22Rv1 (cell line): ENCODE results near the gene FAM8A1.

Experiments
- CTCF ChIP-seq: fragments of 450-650 bp; IDR thresholded peaks from 2 replicates; pipeline ENCODE4 v1.5.1; 2017; ENCODE audit warnings: mild to moderate bottlenecking
- ZFX ChIP-seq: fragments of 450-650 bp; IDR thresholded peaks from 2 replicates; pipeline ENCODE4 v1.6.1; 2017; ENCODE audit warnings: antibody characterized with exemption, borderline replicate concordance

GRCh38 chr6:17656092-17656491 lies 56.0 kb downstream of the FAM8A1 start:
- TF ChIP-seq CTCF (no peak), ZFX (no peak)
